ENCODE data around the gene TBX1. TPM values are rescaled to one million over a fixed set of nuclear protein-coding genes. Genes with fewer than 3 reads are reported as not detected.
"Not testable (repeated sequence)": the region's sequence is repeated elsewhere in the genome, so short reads cannot be mapped to it uniquely, and the experiment has no call there.

The TBX1 gene
- total and polyA plus RNA-seq, 8 donors = 4.4 to 12.2 (median 10.1) TPM

GRCh38 chr22:19723232-19723982 lies 37.2 kb upstream of the TBX1 start, which contains the start of gene GP1BB:
GP1BB (plus strand) TSS chr22:19723539; CDS start chr22:19723570, 31 bp downstream.
- Histone ChIP-seq H3K4me3 (peak within 1 kb of the TSS in 1 of 2 donors; percentile 0), H3K36me3 (peaks cover 0 to 26% of the 10 kb centered on the region in 2 donors), H3K4me1 (peaks cover 9 to 26% of the 10 kb centered on the region in 2 donors), H3K27me3 (peaks cover 24 to 73% of the 10 kb centered on the region in 2 donors), H3K27ac (no peak within 1 kb of the TSS), H3K9me3 (no peaks in the 10 kb centered on the region)
- ATAC-seq (peak; percentile 77), DNase-seq (no peak)
- no peak for TF ChIP-seq CTCF (IDR thresholded peaks at IDR 0.05)
- intact Hi-C loops (cut with DNase I) = no loop called here

GRCh38 chr22:19723983-19724827 lies 36.4 kb upstream of the TBX1 start:
- TF ChIP-seq CTCF (IDR thresholded peaks at IDR 0.05) = no peak
- Histone ChIP-seq H3K36me3 (peaks cover 0 to 26% of the 10 kb centered on the region in 2 donors), H3K4me3 (peak overlapping the region in 1 of 2 donors; percentile 0), H3K27ac (no peak overlapping the region), H3K27me3 (peaks cover 16 to 65% of the 10 kb centered on the region in 2 donors), H3K9me3 (no peaks in the 10 kb centered on the region), H3K4me1 (peaks cover 5 to 18% of the 10 kb centered on the region in 2 donors)
- intact Hi-C loops (cut with DNase I) = no loop called here
- ATAC-seq = peak; percentile 31
- DNase-seq = no peak

- no peak for TF ChIP-seq CTCF (IDR thresholded peaks at IDR 0.05)
- no peak for ATAC-seq
- Histone ChIP-seq H3K27ac (no peak overlapping the region), H3K4me1 (peaks cover 5 to 18% of the 10 kb centered on the region in 2 donors), H3K9me3 (no peaks in the 10 kb centered on the region), H3K4me3 (no peak overlapping the region), H3K27me3 (peaks cover 15 to 56% of the 10 kb centered on the region in 2 donors), H3K36me3 (peaks cover 0 to 23% of the 10 kb centered on the region in 2 donors)
- DNase-seq = no peak
- intact Hi-C loops (cut with DNase I) = no loop called here
Measured at GRCh38 chr22:19724927-19725661, 35.5 kb upstream of the TBX1 start.

GRCh38 chr22:19726064-19726788 lies 34.4 kb upstream of the TBX1 start:
- peaks cover 15 to 48% of the 10 kb centered on the region in 2 donors for H3K27me3 ChIP-seq
- H3K9me3 ChIP-seq; intact Hi-C loops (cut with DNase I); DNase-seq; H3K27ac ChIP-seq; ATAC-seq; H3K4me3 ChIP-seq: not testable (repeated sequence)
- H3K4me1 ChIP-seq = peaks cover 5 to 18% of the 10 kb centered on the region in 2 donors
- peaks cover 0 to 13% of the 10 kb centered on the region in 2 donors for H3K36me3 ChIP-seq

Measured in left lung (tissue), 10 donors.